HG03354 (cell line): ENCODE measurements around the gene FAM13A.

Experiments
- ATAC-seq: cut with Tn5 transposase; IDR thresholded peaks from one replicate; pipeline ENCODE4 v1.9.1; 2021; ENCODE audit warnings: mild to moderate bottlenecking; ENCODE audit not compliant: unreplicated experiment, poor library complexity, severe bottlenecking

FAM13A gene

DNA sequence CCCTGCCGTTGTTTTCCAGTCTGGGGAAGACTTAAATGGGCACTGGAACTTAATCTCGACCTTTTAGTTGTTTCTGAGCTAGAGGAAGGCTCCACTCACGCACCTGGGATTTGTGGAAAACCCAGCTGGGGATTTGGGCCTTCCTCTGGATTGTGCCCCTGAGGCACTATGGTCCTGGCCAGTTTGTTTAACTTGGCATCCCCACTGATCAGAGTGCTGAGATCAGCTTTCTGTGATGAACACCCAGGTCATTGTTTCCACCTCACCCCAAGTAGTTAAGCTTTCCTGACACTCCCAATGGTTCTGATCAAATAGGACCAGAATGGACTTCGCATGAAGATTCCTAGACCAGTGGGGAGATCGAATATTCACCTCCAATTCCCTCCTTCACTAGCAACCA, 338.9 kb downstream of the FAM13A start:
- no peak for ATAC-seq

GRCh38 chr4:88713782-88714181, 343.2 kb downstream of the FAM13A start:
- ATAC-seq, result no peak

DNA sequence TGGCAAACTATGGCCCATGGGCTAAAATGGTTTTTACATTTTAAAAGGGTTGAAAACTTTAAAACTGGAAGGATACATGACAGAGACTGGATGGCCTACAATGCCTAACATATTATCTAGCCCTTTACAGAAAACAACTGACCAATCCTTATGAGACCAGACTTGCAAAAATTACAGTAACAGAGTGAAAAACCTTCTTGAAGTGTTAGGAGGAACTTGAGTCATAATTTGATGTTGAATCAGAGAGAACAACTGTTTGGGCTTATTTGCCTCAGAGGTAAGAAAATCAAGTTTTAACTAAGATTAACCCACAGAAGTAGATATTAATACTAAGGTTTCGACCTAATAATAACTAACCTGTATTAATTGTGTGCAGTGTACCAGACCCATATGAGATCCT, 347.0 kb downstream of the FAM13A start:
- ATAC-seq, result no peak

DNA sequence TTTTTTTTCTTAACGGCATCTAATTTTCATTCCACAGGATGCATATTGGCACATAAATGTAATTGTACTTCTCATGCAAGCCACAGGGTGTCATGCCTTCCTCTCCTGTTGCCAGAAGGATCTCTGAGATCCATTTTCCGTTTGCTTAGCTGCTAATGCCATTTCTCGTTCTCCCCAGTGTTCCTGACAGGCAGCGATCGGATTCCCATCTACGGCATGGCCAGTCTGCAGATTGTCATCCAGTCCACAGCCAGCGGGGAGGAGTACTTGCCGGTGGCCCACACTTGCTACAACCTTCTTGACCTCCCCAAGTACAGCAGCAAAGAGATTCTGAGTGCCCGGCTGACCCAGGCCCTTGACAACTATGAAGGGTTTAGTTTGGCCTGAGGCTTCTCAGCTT, 350.4 kb downstream of the FAM13A start:
- ATAC-seq, result no peak

DNA sequence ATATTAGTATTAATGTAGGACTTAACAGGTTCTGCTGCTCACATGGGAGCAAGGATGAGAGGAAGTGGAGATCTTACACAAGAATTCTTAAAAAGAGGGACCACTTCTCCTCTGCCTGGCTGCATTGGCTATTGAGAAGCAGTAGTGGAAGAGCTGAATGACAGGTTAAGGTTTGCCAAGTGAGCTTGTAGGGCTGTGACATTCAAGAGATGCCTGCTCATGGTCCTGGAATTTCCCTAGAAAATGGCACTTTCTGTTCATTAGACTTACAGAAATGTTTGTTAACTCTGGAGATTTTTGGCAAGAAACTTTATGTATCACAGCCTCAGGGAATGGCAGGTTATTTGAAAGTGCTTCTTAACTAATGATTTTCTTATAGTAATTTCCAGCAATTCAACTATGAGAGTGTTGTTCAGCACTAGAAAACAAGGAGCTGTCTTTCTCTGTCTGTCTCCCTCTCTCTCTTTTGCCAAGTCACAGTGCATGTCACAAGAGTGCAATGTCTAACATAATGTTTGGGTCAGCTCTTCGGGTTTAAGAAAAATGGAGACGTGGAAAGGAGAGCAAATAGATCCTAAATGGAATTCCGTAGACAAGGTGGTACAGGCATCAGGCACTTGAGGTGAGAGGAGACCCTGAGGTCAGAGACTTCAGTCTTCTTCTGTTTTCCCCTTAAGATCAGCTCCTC, 351.0 kb downstream of the FAM13A start:
- ATAC-seq, result no peak

- no peak for ATAC-seq
These were observed 351.8 kb downstream of the FAM13A start for GRCh38 chr4:88705223-88705622.

DNA sequence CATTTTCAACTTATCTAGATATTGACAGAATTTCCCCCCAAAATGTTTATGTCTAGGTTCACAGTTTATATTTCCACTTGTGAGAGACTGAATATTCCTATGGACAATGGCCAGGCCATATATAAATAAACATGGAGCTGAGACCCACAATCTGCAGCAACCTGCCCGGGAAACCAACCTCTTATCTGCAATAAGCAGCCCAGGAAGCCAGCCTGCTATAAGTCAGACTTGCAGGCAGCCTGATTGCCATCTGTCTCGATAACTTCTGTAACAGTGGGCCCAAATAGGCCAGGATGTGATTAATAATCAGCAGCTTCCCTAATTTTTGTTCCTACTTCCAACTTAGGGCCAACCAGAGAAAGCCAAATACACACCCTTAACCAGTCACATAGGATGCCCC, 354.2 kb downstream of the FAM13A start:
- no peak for ATAC-seq

GRCh38 chr4:88698519-88698918, 358.5 kb downstream of the FAM13A start:
- no peak for ATAC-seq

DNA sequence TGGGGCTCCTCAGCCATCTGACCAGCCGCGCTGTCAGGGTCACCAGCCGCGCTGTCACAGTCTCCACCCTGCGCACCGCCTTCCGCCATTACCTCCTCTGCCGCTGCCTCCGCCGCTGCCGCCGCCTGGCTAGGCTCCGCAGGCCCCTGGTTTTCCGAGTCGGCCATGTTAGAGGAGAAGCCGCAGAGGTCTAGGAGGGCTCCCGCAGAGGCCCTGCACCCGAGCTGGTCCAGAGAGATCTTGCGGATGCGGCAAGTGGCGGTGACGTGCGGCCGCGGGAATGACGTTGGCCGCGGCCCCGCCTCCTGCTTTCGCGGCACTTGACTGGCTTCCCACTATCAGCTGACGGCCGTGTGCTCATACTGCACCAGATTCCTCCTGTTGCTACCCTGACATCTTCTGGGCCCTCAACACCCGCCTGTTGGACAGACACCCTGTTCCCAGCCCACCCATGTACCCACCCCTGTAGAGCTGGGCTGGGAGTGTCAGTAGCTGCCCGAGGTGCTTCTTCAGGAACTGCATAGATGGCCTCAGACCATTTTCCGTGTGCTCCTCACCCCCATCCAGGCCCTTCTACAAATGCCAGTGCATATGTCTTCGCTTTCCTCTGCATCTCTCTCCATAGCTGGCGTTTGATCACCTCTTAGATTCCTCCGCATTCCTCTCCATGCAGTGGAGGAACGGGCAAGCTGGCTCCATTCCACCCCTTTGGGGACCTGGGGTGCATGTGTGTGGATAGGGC, 359.2 kb downstream of the FAM13A start, which contains the start of gene NAP1L5:
Gene NAP1L5 (minus strand): TSS at position 242 of the 742 bp plus-strand sequence. CDS start 75 bp downstream, at position 167.
- ATAC-seq, result peak; percentile 97

GRCh38 chr4:88697141-88697540, 359.8 kb downstream of the FAM13A start:
- no peak for ATAC-seq

DNA sequence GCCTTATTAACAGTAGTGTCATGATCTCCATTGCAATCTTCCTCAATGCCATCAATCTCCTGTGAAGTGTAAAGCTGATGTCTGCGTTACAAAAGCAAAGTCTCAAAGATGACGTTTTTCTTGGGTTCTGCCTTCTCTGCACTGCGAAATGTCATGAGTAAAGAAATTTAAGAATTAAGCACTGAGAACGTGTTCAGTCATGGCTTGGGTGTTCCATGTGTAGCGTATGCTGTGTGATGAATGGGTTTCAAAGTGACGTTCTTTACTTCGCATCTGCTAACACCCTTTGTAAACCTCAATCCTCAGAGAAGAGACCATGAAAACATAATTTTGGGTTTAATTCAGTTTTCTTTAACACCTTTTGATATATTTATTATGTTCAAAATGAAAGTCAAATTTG, 360.4 kb downstream of the FAM13A start:
- ATAC-seq, result no peak

- no peak for ATAC-seq
These were observed 363.2 kb downstream of the FAM13A start for GRCh38 chr4:88693792-88694191.

- no peak for ATAC-seq
These were observed 366.6 kb downstream of the FAM13A start for GRCh38 chr4:88690355-88690754.

- ATAC-seq, result no peak
These were observed 375.8 kb downstream of the FAM13A start for GRCh38 chr4:88681209-88681608.
